Mesodermal cell (in vitro differentiated cells): ENCODE data around the gene ARHGAP26.
A peak's percentile ranks its signal among the peaks of the same experiment; 100 is the strongest.

Source experiments
- H3K27ac ChIP-seq: 2 replicates; pipeline ENCODE4 v1.7.0; 2013; ENCODE audit warnings: mild to moderate bottlenecking, low read depth, low read length, moderate library complexity; ENCODE audit not compliant: severe bottlenecking
- H3K36me3 ChIP-seq: 2 replicates; pipeline ENCODE4 v1.7.1; 2013; ENCODE audit warnings: mild to moderate bottlenecking, low read length, moderate library complexity; ENCODE audit not compliant: control insufficient read depth, insufficient read depth
- H3K4me1 ChIP-seq: one replicate; pipeline ENCODE4 v1.7.1; 2013; ENCODE audit warnings: mild to moderate bottlenecking, low read length; ENCODE audit not compliant: insufficient read depth, control insufficient read depth, poor library complexity, severe bottlenecking
- H3K4me3 ChIP-seq: 2 replicates; pipeline ENCODE4 v1.7.0; 2013; ENCODE audit warnings: low read length, control low read depth, mild to moderate bottlenecking; ENCODE audit not compliant: insufficient read depth, poor library complexity, severe bottlenecking; ENCODE audit errors: extremely low read depth
- H3K9me3 ChIP-seq: 2 replicates; pipeline ENCODE4 v1.7.1; 2013; ENCODE audit warnings: mild to moderate bottlenecking, low read length, moderate library complexity; ENCODE audit not compliant: control insufficient read depth
- WGBS, 2 experiments: methylation state at CpG; one replicate each; pipeline ENCODE4 v1.1.5; 2013; ENCODE audit warnings: missing lambda C conversion rate in 2 of 2; ENCODE audit not compliant: insufficient coverage in 2 of 2; 5-methylcytosine and 5-hydroxymethylcytosine counted together

Gene ARHGAP26

DNA sequence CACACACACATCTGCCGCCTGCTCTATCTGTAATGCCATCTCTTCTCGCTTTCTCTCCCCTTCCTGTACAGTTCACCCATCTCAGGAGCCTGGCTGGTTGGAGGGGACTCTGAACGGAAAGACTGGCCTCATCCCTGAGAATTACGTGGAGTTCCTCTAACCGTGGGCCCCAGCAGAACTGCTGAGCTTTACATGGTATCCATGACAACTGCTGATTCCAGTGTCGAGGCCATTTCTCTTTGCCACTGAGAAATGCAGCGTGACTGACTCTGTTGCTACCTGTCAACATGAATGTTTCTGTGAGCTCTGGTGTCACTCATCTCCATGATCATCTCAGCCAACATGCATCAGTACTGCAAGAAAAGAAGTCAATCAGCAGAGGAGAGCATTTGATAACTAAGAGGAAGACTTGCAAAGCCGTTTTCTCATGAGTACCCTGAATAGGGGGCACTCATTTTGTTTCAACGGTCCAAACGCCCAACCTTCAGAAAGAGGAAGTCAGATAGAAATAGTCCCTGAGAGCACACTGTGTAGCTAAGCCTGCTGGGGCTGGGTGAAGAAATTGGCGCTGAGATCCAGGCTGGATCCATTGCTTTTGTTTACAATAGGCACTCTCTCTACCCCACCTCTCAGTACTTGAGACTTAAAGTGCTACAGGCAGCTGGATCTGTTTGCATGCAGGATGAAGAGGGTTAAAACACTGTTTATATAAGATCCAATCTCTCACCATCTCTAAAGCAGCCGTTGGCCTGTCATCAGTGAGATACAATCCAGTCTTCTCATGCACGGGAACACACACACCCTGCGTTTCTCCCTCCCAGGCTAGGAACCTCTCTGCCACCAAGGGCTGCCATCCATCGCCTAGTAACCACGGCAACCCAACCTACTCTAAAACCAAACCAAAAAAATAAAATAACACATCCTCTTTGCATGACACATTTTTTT lies 452.4 kb downstream of the ARHGAP26 start:
- Histone ChIP-seq H3K4me3 (no peak overlapping the region), H3K27ac (peak overlapping the region; percentile 91), H3K4me1 (peaks cover 15% of the 10 kb centered on the region), H3K9me3 (no peaks in the 10 kb centered on the region), H3K36me3 (no peaks in the 10 kb centered on the region)
- WGBS, 2 experiments = 66 to 75% methylated on average over 13 to 15 of the region's 16 CpGs

DNA sequence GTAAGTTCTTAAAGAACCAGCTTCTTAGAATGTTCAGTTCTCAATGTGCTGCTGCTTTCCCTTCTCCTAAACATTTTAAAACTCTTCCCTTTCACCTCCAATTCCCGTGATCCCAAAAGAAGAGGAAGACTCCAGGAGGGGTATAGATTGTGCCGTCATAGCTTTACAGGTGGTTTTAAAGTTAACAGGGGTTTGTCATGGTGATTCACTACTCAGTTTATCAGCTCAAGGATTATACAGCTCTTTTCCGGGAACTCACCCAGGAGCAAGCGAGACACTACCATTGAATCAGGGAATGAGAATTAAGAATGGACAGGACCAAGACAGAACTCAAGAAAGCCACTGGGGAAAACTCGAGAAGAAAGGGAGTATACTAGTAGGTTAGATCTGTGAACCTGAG lies 454.5 kb downstream of the ARHGAP26 start:
- 94 to 100% methylated on average over 3 to 4 of the region's 5 CpGs for WGBS, 2 experiments
- Histone ChIP-seq H3K4me1 (peaks cover 15% of the 10 kb centered on the region), H3K27ac (no peak overlapping the region), H3K36me3 (no peaks in the 10 kb centered on the region), H3K9me3 (no peaks in the 10 kb centered on the region), H3K4me3 (no peak overlapping the region)

DNA sequence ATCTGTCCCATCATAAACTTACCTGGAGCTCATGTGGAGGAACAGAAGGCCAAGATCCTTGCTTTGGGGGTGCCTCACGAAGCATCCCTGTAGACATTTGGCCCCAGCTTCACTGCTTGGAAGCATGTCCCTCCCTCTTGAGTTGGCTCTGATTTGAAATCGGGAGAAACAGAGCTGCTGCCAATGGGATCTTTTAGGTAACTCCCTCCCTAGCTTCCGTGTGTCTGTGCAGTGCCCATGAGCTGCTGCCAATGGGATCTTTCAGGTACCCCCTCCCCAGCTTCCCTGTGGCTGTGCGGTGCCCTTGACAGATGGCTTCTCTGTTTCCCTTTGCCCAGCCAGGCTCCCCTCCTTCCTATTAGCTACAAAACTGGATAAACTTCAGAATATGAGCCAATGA lies 455.3 kb downstream of the ARHGAP26 start:
- H3K4me3 ChIP-seq = no peak overlapping the region
- H3K27ac ChIP-seq = no peak overlapping the region
- H3K4me1 ChIP-seq = peaks cover 15% of the 10 kb centered on the region
- H3K36me3 ChIP-seq = no peaks in the 10 kb centered on the region
- 88 to 97% methylated on average over 3 to 4 of the region's 4 CpGs for WGBS, 2 experiments
- no peaks in the 10 kb centered on the region for H3K9me3 ChIP-seq

DNA sequence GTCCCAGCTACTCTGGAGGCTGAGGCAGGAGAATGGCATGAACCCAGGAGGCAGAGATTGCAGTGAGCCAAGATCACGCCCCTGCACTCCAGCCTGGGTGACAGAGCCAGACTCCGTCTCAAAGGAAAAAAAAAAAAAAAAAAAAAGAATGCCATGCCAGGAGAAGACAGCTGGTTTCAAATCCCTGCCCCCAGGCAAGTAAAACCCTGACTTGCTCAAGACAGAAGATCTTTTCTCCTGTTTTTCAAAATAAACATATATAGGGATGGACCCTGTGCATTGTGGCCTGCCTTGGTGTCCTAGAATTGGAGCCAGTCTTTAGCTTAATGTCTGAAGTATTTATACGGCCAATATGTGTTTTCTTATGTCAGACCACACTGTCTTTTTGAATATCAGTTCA lies 456.2 kb downstream of the ARHGAP26 start:
- peaks cover 15% of the 10 kb centered on the region for H3K4me1 ChIP-seq
- 88 to 90% methylated on average over 1 of the region's 3 CpGs for WGBS, 2 experiments
- H3K4me3 ChIP-seq = no peak overlapping the region
- H3K27ac ChIP-seq = no peak overlapping the region
- H3K9me3 ChIP-seq = no peaks in the 10 kb centered on the region
- no peaks in the 10 kb centered on the region for H3K36me3 ChIP-seq

DNA sequence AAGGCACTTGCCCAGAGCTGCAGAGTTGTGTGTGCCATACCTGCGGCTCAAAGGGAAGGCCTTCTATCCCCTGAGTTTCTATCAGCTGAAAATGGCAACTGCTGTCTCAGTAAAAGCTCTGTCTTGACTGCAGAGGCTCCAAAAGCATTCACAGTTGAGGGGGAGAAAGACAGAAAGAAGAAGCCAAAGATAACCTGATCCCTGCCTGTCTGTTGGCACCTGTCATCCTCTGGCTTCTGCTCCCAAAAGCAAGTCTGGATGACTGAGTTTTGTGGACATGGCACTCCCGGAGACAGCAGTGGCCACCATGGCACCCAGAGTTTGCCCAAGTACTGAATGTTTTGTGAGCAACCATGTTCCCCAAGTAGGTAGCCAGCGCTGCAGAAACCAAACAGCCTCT lies 456.7 kb downstream of the ARHGAP26 start:
- H3K4me1 ChIP-seq = peaks cover 15% of the 10 kb centered on the region
- no peak overlapping the region for H3K27ac ChIP-seq
- no peak overlapping the region for H3K4me3 ChIP-seq
- no peaks in the 10 kb centered on the region for H3K9me3 ChIP-seq
- WGBS, 2 experiments = 94 to 100% methylated on average over 3 of the region's 3 CpGs
- no peaks in the 10 kb centered on the region for H3K36me3 ChIP-seq

DNA sequence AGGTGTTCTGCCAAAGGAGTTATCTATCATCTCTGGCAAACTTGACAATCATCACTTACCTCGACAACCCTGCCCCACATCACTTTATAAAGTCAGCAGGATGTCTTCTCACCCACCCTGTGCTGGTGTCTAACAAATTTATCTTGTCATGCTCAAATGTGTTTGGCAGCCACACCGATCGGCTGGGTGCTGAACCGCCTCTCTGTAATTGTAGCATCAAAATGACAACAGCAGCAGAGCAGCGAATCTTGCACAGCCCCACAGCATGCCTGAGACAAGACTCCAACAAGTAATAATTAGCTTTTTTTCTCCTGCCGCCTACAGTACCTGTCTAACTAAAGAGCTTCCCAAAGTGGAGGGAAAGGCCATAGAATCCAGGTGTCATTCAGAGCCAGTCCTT lies 457.1 kb downstream of the ARHGAP26 start:
- no peaks in the 10 kb centered on the region for H3K9me3 ChIP-seq
- H3K4me3 ChIP-seq = no peak overlapping the region
- H3K27ac ChIP-seq = no peak overlapping the region

DNA sequence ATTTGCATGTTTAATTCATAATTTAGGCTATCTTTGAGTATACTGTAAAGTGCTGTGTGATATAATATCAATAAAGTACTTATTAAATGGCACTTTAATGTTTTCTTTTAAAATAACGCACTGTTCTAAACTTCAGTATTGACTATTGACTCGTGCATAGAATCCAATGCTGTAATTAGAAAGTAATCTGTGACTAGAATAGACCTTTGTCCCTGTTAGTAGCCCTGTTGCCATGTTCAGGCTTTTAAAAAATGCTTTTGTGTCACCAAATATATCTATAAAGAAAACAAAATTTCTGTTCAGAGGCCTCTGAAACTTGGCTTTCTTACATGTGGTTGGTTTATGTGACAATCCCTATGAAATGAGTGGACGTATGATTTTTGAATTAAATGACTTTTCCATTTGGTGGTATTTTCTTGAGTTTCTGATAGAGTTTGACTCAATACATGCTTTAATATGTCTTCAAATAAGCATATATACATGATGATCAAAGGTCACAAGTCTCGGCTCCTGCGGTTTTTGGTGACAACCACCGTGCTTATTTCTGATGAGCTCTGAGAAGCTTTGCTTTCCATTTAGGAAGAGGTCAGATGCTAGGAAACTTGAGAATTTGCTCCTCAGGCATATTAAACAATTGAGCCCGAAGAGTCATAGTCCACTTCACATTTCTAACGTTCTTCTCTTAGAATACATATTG lies 458.6 kb downstream of the ARHGAP26 start:
- H3K4me3 ChIP-seq = no peak overlapping the region
- H3K9me3 ChIP-seq = no peaks in the 10 kb centered on the region
- WGBS, 2 experiments = 83 to 90% methylated on average over 4 to 7 of the region's 8 CpGs
- H3K27ac ChIP-seq = no peak overlapping the region
- H3K4me1 ChIP-seq = peaks cover under 1% of the 10 kb centered on the region
- no peaks in the 10 kb centered on the region for H3K36me3 ChIP-seq

More for the DNA sequence above, 457.1 kb downstream of the ARHGAP26 start:
- H3K36me3 ChIP-seq = no peaks in the 10 kb centered on the region
- 87 to 98% methylated on average over 5 to 6 of the region's 6 CpGs for WGBS, 2 experiments
- H3K4me1 ChIP-seq = peaks cover 12% of the 10 kb centered on the region

DNA sequence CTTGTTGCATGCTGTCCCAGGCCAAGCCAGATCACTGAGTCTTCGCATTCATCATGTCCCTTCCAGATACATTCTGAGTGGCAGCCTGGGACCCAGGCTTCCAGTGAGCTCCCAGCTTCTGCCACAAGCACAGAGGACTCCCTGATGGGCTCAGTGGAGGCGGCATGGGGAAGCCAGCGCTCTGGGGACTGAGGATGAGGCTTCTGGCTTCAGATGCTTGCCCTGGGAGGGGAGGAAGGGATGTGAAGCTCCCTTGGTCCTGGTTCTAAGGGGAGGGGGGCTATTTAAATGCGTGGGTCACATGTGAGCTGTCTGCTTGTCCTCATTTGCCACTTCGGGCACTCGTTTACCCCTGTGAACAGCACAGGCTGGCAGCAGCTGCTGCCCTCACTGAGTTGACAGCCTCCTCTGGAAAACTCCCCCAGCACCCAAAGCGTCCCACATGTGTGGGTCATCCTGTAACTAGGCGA lies 459.3 kb downstream of the ARHGAP26 start:
- H3K36me3 ChIP-seq = no peaks in the 10 kb centered on the region
- H3K4me3 ChIP-seq = no peak overlapping the region
- no peak overlapping the region for H3K27ac ChIP-seq
- H3K9me3 ChIP-seq = no peaks in the 10 kb centered on the region
- H3K4me1 ChIP-seq = no peaks in the 10 kb centered on the region
- 86 to 100% methylated on average over 2 to 5 of the region's 8 CpGs for WGBS, 2 experiments

DNA sequence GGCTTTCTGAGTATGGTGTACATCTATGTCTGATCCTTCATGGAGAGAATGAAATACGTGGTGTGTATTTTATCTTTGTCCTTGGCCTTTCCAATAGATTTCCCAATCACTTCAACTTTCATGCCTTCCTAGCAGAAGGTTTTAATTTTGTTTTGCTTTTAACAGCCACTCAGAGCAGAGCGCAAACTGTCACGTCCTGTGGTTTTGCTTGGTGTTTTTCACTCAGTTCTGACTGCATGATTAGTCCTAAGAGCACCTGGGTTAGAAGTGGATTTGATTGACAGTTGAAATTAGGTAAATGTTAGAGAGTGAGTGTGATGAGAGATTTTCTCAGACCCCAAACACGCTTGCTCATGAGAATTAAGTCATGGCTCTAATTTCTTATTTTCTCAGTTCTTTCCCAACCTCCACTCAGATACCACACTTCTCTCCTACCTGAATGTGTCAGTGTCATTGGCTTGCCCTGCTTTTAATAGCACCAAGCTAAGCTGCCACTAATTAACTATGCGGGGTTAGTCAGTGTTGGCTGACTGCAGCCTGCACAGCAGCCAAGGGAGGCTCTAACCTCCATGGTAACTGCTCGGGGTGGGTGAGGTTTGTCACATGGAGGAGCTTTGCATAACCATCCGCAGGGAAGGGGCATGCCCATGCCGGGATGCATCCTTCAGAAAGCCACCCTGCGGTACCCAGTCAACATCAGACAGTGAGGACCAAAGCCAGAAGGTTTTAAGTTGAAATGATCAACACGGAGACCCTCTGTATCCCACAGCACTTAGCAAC lies 459.9 kb downstream of the ARHGAP26 start:
- no peaks in the 10 kb centered on the region for H3K36me3 ChIP-seq
- no peaks in the 10 kb centered on the region for H3K4me1 ChIP-seq
- 73 to 87% methylated on average over 7 of the region's 10 CpGs for WGBS, 2 experiments
- H3K4me3 ChIP-seq = no peak overlapping the region
- H3K9me3 ChIP-seq = no peaks in the 10 kb centered on the region
- H3K27ac ChIP-seq = no peak overlapping the region

DNA sequence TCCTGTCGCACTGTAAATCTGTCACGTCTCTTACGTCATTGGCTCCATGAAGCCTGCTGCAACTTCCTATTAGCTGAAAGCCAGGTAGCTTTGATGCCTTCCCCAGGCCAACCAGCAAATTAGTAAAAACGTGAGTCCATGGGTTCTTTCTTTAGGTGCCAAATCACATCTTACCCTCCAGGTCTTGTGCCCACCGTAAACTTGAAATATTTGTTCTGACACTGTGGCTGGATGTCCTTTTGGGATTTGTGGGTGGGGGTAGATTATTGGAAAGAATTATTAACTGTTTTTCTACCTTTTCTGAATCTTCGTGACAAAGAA lies 460.5 kb downstream of the ARHGAP26 start:
- no peaks in the 10 kb centered on the region for H3K36me3 ChIP-seq
- H3K27ac ChIP-seq = no peak overlapping the region
- WGBS, 2 experiments = 84 to 90% methylated on average over 4 to 5 of the region's 6 CpGs
- no peaks in the 10 kb centered on the region for H3K4me1 ChIP-seq
- H3K9me3 ChIP-seq = no peaks in the 10 kb centered on the region
- no peak overlapping the region for H3K4me3 ChIP-seq
